ENCODE data around the gene ATP6V0E1. TPM values are rescaled to one million over a fixed set of nuclear protein-coding genes. Genes with fewer than 3 reads are reported as not detected.

ATP6V0E1 gene
- total and polyA plus RNA-seq, 2 donors (not counting 3 experiments of a cell fraction or from before 2014, with no cell fraction given) = 217 to 278 TPM

- intact Hi-C loops (cut with micrococcal nuclease) (no loop called here), dilution Hi-C loops (cut with MboI; ENCODE audit: extremely low pct_ligation_motif_present, low sequenced_read_pairs) (no loop called here)
- no peaks in the 10 kb centered on the region for H3K9me1 ChIP-seq (replicated peaks; ENCODE audit: control insufficient read depth, extremely low read depth, insufficient read depth, low read length)
- H3K4me1 ChIP-seq (ENCODE audit: control insufficient read depth, extremely low read depth, insufficient read depth, low read length) = peaks cover 38% of the 10 kb centered on the region
- H3K9ac ChIP-seq (replicated peaks; ENCODE audit: extremely low read depth, insufficient read depth, low read length) = no peak overlapping the region
- H2AFZ ChIP-seq (ENCODE audit: low read depth, low read length) = no peak overlapping the region
- H3K4me2 ChIP-seq (ENCODE audit: insufficient read depth, low read length) = no peak overlapping the region
- ChIA-PET CTCF (no interaction called here), POLR2A (no interaction called here)
- no peak for TF ChIP-seq POLR2A (IDR thresholded peaks at IDR 0.05; ENCODE audit: low read depth, low read length)
- TF ChIP-seq GATA2 (IDR thresholded peaks at IDR 0.05; ENCODE audit: insufficient read depth, insufficient read length, low read depth, low read length) = no peak
- FAIRE-seq (no peak), DNase-seq (ENCODE audit: low read depth, low spot score) (no peak)
- no peak overlapping the region for H3K4me3 ChIP-seq (replicated peaks in 1 of 3; ENCODE audit: insufficient read depth in 1 of 3, low read depth in 1 of 3, low read length in 3 of 3)
- no peaks in the 10 kb centered on the region for H3K9me3 ChIP-seq (replicated peaks; ENCODE audit: control insufficient read depth, insufficient read depth, low read length)
- H3K79me2 ChIP-seq (ENCODE audit: control insufficient read depth, insufficient read depth, low read length) = peaks cover 10% of the 10 kb centered on the region
- no peaks in the 10 kb centered on the region for H3K27me3 ChIP-seq (ENCODE audit: control insufficient read depth in 2 of 2, insufficient read depth in 2 of 2, low read length in 2 of 2)
- peaks cover 0 to 4% of the 10 kb centered on the region in 2 experiments for H3K36me3 ChIP-seq (ENCODE audit: control insufficient read depth in 2 of 2, extremely low read depth in 1 of 2, insufficient read depth in 2 of 2, low read length in 2 of 2)
- no peak overlapping the region for H3K27ac ChIP-seq (ENCODE audit: insufficient read depth, low read depth, low read length)
- H4K20me1 ChIP-seq (replicated peaks; ENCODE audit: control insufficient read depth, extremely low read depth, insufficient read depth, low read length) = no peaks in the 10 kb centered on the region
- BruUV-seq (replicated peaks) = no TSS peak
Observed at GRCh38 chr5:173032730-173033129, 49.2 kb downstream of the ATP6V0E1 start.

- Histone ChIP-seq H4K20me1 (replicated peaks; ENCODE audit: control insufficient read depth, extremely low read depth, insufficient read depth, low read length) (no peaks in the 10 kb centered on the region), H3K4me2 (ENCODE audit: insufficient read depth, low read length) (no peak overlapping the region), H3K4me1 (ENCODE audit: control insufficient read depth, extremely low read depth, insufficient read depth, low read length) (peaks cover 26% of the 10 kb centered on the region), H3K79me2 (ENCODE audit: control insufficient read depth, insufficient read depth, low read length) (peaks cover 3% of the 10 kb centered on the region), H2AFZ (ENCODE audit: low read depth, low read length) (no peak overlapping the region), H3K9ac (replicated peaks; ENCODE audit: extremely low read depth, insufficient read depth, low read length) (no peak overlapping the region), H3K27ac (ENCODE audit: insufficient read depth, low read depth, low read length) (no peak overlapping the region), H3K36me3 (ENCODE audit: control insufficient read depth in 2 of 2, extremely low read depth in 1 of 2, insufficient read depth in 2 of 2, low read length in 2 of 2) (peaks cover 0 to 4% of the 10 kb centered on the region in 2 experiments), H3K9me1 (replicated peaks; ENCODE audit: control insufficient read depth, extremely low read depth, insufficient read depth, low read length) (no peaks in the 10 kb centered on the region), H3K9me3 (replicated peaks; ENCODE audit: control insufficient read depth, insufficient read depth, low read length) (no peaks in the 10 kb centered on the region), H3K27me3 (ENCODE audit: control insufficient read depth in 2 of 2, insufficient read depth in 2 of 2, low read length in 2 of 2) (no peaks in the 10 kb centered on the region), H3K4me3 (replicated peaks in 1 of 3; ENCODE audit: insufficient read depth in 1 of 3, low read depth in 1 of 3, low read length in 3 of 3) (no peak overlapping the region)
- dilution Hi-C loops (cut with MboI; ENCODE audit: extremely low pct_ligation_motif_present, low sequenced_read_pairs) = no loop called here
- TF ChIP-seq EZH2 (IDR thresholded peaks at IDR 0.05; ENCODE audit: borderline replicate concordance, low read depth, low read length, severe bottlenecking) (no peak), FOS (IDR thresholded peaks at IDR 0.05; ENCODE audit: borderline replicate concordance, insufficient read depth, low read length) (no peak), GATA2 (IDR thresholded peaks at IDR 0.05; ENCODE audit: insufficient read depth, insufficient read length, low read depth, low read length) (no peak)
- FAIRE-seq (no peak), DNase-seq (ENCODE audit: low read depth, low spot score) (no peak)
- intact Hi-C loops (cut with micrococcal nuclease) = no loop called here
- POLR2A ChIA-PET = no interaction called here
- CTCF ChIA-PET = interaction anchor here (0.7 to 2.6 kb wide), 2 partner anchors 12 to 50 kb away, joined by 3 to 9 read pairs; no protein-coding TSS in a partner anchor
- BruUV-seq (replicated peaks) = no TSS peak
Observed at GRCh38 chr5:173033923-173034322, 50.4 kb downstream of the ATP6V0E1 start.

Data from endothelial cell of umbilical vein (primary cell).